ENCODE results near the gene ARMC12. TPM values are rescaled to one million over a fixed set of nuclear protein-coding genes. Genes with fewer than 3 reads are reported as not detected.
A peak's percentile ranks its signal among the peaks of the same experiment; 100 is the strongest.

The ARMC12 gene
- total RNA-seq, 4 donors from 2014 or later = 0.26 to 1.5 TPM; not detected in 2

DNA sequence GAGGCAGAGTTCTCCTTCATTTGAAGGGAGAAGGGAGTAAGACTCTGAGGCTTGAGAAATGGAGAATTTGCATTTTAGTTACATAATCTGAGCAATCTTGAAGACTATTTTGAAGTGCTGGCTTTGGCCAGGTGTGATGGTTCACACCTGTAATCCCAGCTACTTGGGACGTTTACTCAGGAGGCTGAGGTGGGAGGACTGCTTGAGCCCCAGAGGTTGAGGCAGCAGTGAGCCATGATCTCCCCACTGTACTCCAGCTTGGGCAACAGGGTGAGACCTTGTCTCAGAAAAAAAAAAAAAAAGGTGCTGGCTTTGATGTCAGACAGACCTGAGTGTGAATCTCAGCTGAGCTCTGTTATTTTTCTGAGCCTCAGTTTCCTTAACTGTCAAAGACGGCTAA, 12.4 kb upstream of the ARMC12 start:
- Histone ChIP-seq H3K9me3 (no peaks in the 10 kb centered on the region), H3K27ac (peak overlapping the region; percentile 99 to 100 (median 100)), H3K4me1 (peaks cover 64 to 100% (median 81%) of the 10 kb centered on the region in 3 donors), H3K27me3 (no peaks in the 10 kb centered on the region), H3K4me3 (no peak overlapping the region), H3K36me3 (no peaks in the 10 kb centered on the region)
- WGBS, 2 donors = 78 to 81% methylated on average over 2 of the region's 2 CpGs
- no peak for DNase-seq
- intact Hi-C loops (cut with DNase I) = no loop called here
- TF ChIP-seq POLR2A (IDR thresholded peaks at IDR 0.05) = no peak
- TF ChIP-seq, protein P1, sequence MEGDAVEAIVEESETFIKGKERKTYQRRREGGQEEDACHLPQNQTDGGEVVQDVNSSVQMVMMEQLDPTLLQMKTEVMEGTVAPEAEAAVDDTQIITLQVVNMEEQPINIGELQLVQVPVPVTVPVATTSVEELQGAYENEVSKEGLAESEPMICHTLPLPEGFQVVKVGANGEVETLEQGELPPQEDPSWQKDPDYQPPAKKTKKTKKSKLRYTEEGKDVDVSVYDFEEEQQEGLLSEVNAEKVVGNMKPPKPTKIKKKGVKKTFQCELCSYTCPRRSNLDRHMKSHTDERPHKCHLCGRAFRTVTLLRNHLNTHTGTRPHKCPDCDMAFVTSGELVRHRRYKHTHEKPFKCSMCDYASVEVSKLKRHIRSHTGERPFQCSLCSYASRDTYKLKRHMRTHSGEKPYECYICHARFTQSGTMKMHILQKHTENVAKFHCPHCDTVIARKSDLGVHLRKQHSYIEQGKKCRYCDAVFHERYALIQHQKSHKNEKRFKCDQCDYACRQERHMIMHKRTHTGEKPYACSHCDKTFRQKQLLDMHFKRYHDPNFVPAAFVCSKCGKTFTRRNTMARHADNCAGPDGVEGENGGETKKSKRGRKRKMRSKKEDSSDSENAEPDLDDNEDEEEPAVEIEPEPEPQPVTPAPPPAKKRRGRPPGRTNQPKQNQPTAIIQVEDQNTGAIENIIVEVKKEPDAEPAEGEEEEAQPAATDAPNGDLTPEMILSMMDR (IDR thresholded peaks at IDR 0.05) = no peak

DNA sequence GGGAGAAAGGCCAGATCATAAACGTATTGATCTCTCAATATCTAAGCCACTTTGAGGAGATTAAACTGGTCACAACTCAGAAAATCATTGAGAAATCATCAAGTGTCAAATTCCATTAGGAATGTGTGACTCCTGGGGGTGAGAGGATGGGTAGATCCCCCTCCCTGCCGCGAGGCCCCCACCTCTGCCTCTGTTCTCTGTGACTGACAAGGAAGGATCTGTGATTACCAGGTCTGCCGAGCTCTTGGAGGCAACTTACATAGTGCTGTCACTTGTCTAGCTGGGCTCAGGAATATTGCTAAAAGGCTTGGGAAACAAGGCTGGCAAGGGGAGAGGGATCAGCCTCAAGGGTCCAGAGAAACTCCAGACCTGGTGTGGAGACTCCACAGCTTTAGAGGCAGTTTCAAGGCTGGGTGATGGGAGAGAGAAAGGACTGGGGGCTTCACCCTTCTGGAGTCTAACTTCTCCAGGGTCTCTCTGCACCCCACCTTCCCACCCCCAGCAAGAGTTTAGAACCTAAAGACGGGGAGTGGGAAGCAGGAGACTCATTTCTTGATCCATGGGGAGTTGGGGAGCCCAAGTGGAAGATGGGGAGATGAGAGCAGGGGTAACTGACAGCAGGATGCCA, 11.6 kb upstream of the ARMC12 start:
- Histone ChIP-seq H3K27me3 (no peaks in the 10 kb centered on the region), H3K36me3 (no peaks in the 10 kb centered on the region), H3K4me3 (no peak overlapping the region), H3K4me1 (peaks cover 68 to 100% (median 82%) of the 10 kb centered on the region in 3 donors), H3K9me3 (no peaks in the 10 kb centered on the region), H3K27ac (peak overlapping the region; percentile 99 to 100 (median 100))
- DNase-seq = no peak
- intact Hi-C loops (cut with DNase I) = loop anchor here (5.0 kb wide), 2 partner anchors 33 to 123 kb away; no protein-coding TSS in a partner anchor
- TF ChIP-seq, protein P1 (IDR thresholded peaks at IDR 0.05) = no peak
- TF ChIP-seq POLR2A (IDR thresholded peaks at IDR 0.05) = no peak
- WGBS, 2 donors = 70 to 81% methylated on average over 4 to 5 of the region's 5 CpGs

DNA sequence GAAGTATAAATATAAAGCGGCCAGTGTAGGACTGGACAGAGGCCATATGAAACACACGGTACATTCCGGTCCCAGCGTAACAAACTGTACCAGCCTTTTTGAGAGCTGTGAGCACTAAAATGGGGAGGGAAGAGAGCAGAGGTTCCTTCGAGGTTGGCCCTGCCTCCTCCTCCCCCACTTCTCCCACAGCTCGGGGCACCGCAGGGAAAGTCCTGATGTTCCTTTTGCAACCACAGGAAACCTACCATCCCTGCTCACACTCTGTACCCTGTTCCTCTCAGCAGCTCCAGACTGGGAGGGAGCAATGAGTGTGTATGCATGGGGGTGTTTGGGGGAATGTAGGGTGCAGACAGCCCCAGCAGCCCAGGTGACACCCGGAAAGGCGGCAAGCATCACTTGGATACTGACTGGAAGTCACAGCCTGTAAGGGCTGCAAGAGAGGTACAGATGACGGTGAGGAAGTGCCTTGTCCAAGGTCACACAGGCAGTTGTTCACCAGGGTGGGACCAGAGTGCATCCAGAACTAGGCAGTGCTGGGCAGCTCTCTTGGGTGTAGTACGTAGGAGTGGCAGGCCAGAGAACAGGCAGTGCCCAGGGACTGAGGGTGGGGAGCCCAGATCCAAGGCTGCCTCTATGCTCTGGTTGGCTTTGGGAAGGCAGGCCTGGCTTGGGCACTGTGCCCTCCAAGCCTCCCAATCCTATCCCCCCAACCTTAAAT, 11.0 kb upstream of the ARMC12 start:
- Histone ChIP-seq H3K36me3 (no peaks in the 10 kb centered on the region), H3K4me1 (peaks cover 68 to 100% (median 84%) of the 10 kb centered on the region in 3 donors), H3K27me3 (no peaks in the 10 kb centered on the region), H3K4me3 (peak overlapping the region in 3 of 4 donors; percentile 2 to 73 (median 53)), H3K27ac (peak overlapping the region; percentile 99 to 100 (median 100)), H3K9me3 (no peaks in the 10 kb centered on the region)
- 18 to 44% methylated on average over 8 to 9 of the region's 11 CpGs for WGBS, 2 donors
- peak in 2 of 4 donors; percentile 44 to 55 for TF ChIP-seq POLR2A (IDR thresholded peaks at IDR 0.05)
- TF ChIP-seq, protein P1 (IDR thresholded peaks at IDR 0.05) = peak in 1 of 6 experiments; percentile 7
- intact Hi-C loops (cut with DNase I) = loop anchor here (5.0 kb wide), 2 partner anchors 34 to 124 kb away; no protein-coding TSS in a partner anchor
- no peak for DNase-seq

DNA sequence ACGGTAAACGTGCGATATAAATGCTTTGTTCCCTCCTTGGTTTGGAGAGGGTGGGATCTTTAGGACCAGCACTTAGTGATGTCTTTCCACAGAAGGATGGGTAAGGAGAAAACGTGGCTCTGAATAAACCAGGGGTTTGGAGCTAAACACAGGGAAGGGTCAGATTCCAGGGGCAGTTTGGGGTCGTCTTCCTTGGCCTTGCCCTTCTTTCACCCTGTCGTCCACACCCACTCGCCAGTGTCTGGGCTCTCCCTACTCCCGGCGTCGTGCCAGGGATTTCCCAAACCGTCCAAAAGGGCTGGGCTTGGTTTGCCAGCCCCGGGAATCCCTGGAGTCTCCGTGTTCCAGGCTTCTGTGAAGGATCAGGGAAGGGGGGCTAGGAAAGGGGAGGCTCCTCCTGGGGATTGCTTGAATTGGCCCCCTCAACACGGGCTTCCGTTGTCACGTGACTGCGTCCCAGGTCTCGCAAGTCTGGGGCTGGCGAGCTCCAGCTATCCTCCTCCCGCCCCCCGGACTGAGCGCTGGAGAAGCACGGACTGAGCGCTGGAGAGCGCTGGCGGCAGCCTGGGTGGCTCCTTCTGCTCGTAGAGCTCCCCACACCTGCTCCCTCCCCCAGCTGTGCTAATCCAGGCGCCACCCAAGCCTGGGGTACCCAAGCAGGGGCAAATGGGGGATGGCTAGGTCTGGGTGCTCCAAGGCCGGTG, 9.4 kb upstream of the ARMC12 start:
- H3K9me3 ChIP-seq = no peaks in the 10 kb centered on the region
- intact Hi-C loops (cut with DNase I) = loop anchor here (5.0 kb wide), 2 partner anchors 35 to 125 kb away; no protein-coding TSS in a partner anchor
- peak overlapping the region; percentile 34 to 73 (median 47) for H3K4me3 ChIP-seq
- TF ChIP-seq, protein P1 (IDR thresholded peaks at IDR 0.05) = peak in 2 of 6 experiments; percentile 4 to 6
- TF ChIP-seq POLR2A (IDR thresholded peaks at IDR 0.05) = peak in 1 of 4 donors; percentile 92
- peak overlapping the region; percentile 99 to 100 (median 100) for H3K27ac ChIP-seq
- peaks cover 76 to 100% (median 87%) of the 10 kb centered on the region in 3 donors for H3K4me1 ChIP-seq
- no peaks in the 10 kb centered on the region for H3K36me3 ChIP-seq
- DNase-seq = no peak
- WGBS, 2 donors = 1 to 7% methylated on average over 17 to 19 of the region's 29 CpGs
- no peaks in the 10 kb centered on the region for H3K27me3 ChIP-seq

Data from esophagus squamous epithelium (tissue), 5 donors.